Measurements from ENCODE around the gene NRIP2.
A peak's percentile ranks its signal among the peaks of the same experiment; 100 is the strongest.

The NRIP2 gene

GRCh38 chr12:2826721-2827515 is 7.9 kb downstream of the NRIP2 start:
- no peaks in the 10 kb centered on the region for H3K27me3 ChIP-seq (ENCODE audit: control insufficient read depth in 1 of 2, insufficient read depth in 2 of 2, low read length in 2 of 2)
- H3K9me3 ChIP-seq (ENCODE audit: control insufficient read depth in 1 of 2, low read length in 2 of 2), result no peaks in the 10 kb centered on the region
- no peak overlapping the region for H3K9ac ChIP-seq (ENCODE audit: low read depth in 1 of 2, low read length in 2 of 2)
- no peak overlapping the region for H3K27ac ChIP-seq (ENCODE audit: low read depth, low read length)
- H3K4me3 ChIP-seq (ENCODE audit: low read depth in 1 of 2, low read length in 2 of 2), result no peak overlapping the region
- H3K4me1 ChIP-seq (ENCODE audit: control insufficient read depth in 1 of 2, insufficient read depth in 2 of 2, low read length in 2 of 2), result no peaks in the 10 kb centered on the region
- peaks cover 22 to 84% of the 10 kb centered on the region in 2 donors for H3K36me3 ChIP-seq (ENCODE audit: control insufficient read depth in 1 of 2, insufficient read depth in 2 of 2, low read length in 2 of 2)

GRCh38 chr12:2826036-2826435 is 8.8 kb downstream of the NRIP2 start:
- H3K27me3 ChIP-seq (ENCODE audit: control insufficient read depth in 1 of 2, insufficient read depth in 2 of 2, low read length in 2 of 2), result no peaks in the 10 kb centered on the region
- no peaks in the 10 kb centered on the region for H3K9me3 ChIP-seq (ENCODE audit: control insufficient read depth in 1 of 2, low read length in 2 of 2)
- H3K4me1 ChIP-seq (ENCODE audit: control insufficient read depth in 1 of 2, insufficient read depth in 2 of 2, low read length in 2 of 2), result no peaks in the 10 kb centered on the region
- H3K36me3 ChIP-seq (ENCODE audit: control insufficient read depth in 1 of 2, insufficient read depth in 2 of 2, low read length in 2 of 2), result peaks cover 30 to 89% of the 10 kb centered on the region in 2 donors
- H3K4me3 ChIP-seq (ENCODE audit: low read depth in 1 of 2, low read length in 2 of 2), result no peak overlapping the region
- no peak overlapping the region for H3K27ac ChIP-seq (ENCODE audit: low read depth, low read length)
- no peak overlapping the region for H3K9ac ChIP-seq (ENCODE audit: low read depth in 1 of 2, low read length in 2 of 2)

GRCh38 chr12:2825132-2825531 is 9.7 kb downstream of the NRIP2 start:
- no peaks in the 10 kb centered on the region for H3K27me3 ChIP-seq (ENCODE audit: control insufficient read depth in 1 of 2, insufficient read depth in 2 of 2, low read length in 2 of 2)
- peaks cover 35 to 90% of the 10 kb centered on the region in 2 donors for H3K36me3 ChIP-seq (ENCODE audit: control insufficient read depth in 1 of 2, insufficient read depth in 2 of 2, low read length in 2 of 2)
- H3K4me1 ChIP-seq (ENCODE audit: control insufficient read depth in 1 of 2, insufficient read depth in 2 of 2, low read length in 2 of 2), result no peaks in the 10 kb centered on the region
- no peak overlapping the region for H3K27ac ChIP-seq (ENCODE audit: low read depth, low read length)
- no peak overlapping the region for H3K4me3 ChIP-seq (ENCODE audit: low read depth in 1 of 2, low read length in 2 of 2)
- no peak overlapping the region for H3K9ac ChIP-seq (ENCODE audit: low read depth in 1 of 2, low read length in 2 of 2)
- no peaks in the 10 kb centered on the region for H3K9me3 ChIP-seq (ENCODE audit: control insufficient read depth in 1 of 2, low read length in 2 of 2)

- no peaks in the 10 kb centered on the region for H3K27me3 ChIP-seq (ENCODE audit: control insufficient read depth in 1 of 2, insufficient read depth in 2 of 2, low read length in 2 of 2)
- peaks cover 35 to 94% of the 10 kb centered on the region in 2 donors for H3K36me3 ChIP-seq (ENCODE audit: control insufficient read depth in 1 of 2, insufficient read depth in 2 of 2, low read length in 2 of 2)
- H3K9ac ChIP-seq (ENCODE audit: low read depth in 1 of 2, low read length in 2 of 2), result no peak overlapping the region
- H3K4me3 ChIP-seq (ENCODE audit: low read depth in 1 of 2, low read length in 2 of 2), result no peak overlapping the region
- H3K27ac ChIP-seq (ENCODE audit: low read depth, low read length), result no peak overlapping the region
- no peaks in the 10 kb centered on the region for H3K4me1 ChIP-seq (ENCODE audit: control insufficient read depth in 1 of 2, insufficient read depth in 2 of 2, low read length in 2 of 2)
- no peaks in the 10 kb centered on the region for H3K9me3 ChIP-seq (ENCODE audit: control insufficient read depth in 1 of 2, low read length in 2 of 2)
Observed at GRCh38 chr12:2824541-2824940, 10.3 kb downstream of the NRIP2 start.

- no peak overlapping the region for H3K27ac ChIP-seq (ENCODE audit: low read depth, low read length)
- H3K36me3 ChIP-seq (ENCODE audit: control insufficient read depth in 1 of 2, insufficient read depth in 2 of 2, low read length in 2 of 2), result peaks cover 35 to 94% of the 10 kb centered on the region in 2 donors
- no peaks in the 10 kb centered on the region for H3K27me3 ChIP-seq (ENCODE audit: control insufficient read depth in 1 of 2, insufficient read depth in 2 of 2, low read length in 2 of 2)
- no peaks in the 10 kb centered on the region for H3K9me3 ChIP-seq (ENCODE audit: control insufficient read depth in 1 of 2, low read length in 2 of 2)
- no peaks in the 10 kb centered on the region for H3K4me1 ChIP-seq (ENCODE audit: control insufficient read depth in 1 of 2, insufficient read depth in 2 of 2, low read length in 2 of 2)
- H3K4me3 ChIP-seq (ENCODE audit: low read depth in 1 of 2, low read length in 2 of 2), result no peak overlapping the region
- H3K9ac ChIP-seq (ENCODE audit: low read depth in 1 of 2, low read length in 2 of 2), result no peak overlapping the region
Observed at GRCh38 chr12:2823483-2823882, 11.4 kb downstream of the NRIP2 start.

GRCh38 chr12:2820432-2820831 is 14.4 kb downstream of the NRIP2 start:
- no peak overlapping the region for H3K27ac ChIP-seq (ENCODE audit: low read depth, low read length)
- no peaks in the 10 kb centered on the region for H3K4me1 ChIP-seq (ENCODE audit: control insufficient read depth in 1 of 2, insufficient read depth in 2 of 2, low read length in 2 of 2)
- no peak overlapping the region for H3K9ac ChIP-seq (ENCODE audit: low read depth in 1 of 2, low read length in 2 of 2)
- peaks cover 34 to 79% of the 10 kb centered on the region in 2 donors for H3K36me3 ChIP-seq (ENCODE audit: control insufficient read depth in 1 of 2, insufficient read depth in 2 of 2, low read length in 2 of 2)
- H3K9me3 ChIP-seq (ENCODE audit: control insufficient read depth in 1 of 2, low read length in 2 of 2), result no peaks in the 10 kb centered on the region
- H3K27me3 ChIP-seq (ENCODE audit: control insufficient read depth in 1 of 2, insufficient read depth in 2 of 2, low read length in 2 of 2), result no peaks in the 10 kb centered on the region
- H3K4me3 ChIP-seq (ENCODE audit: low read depth in 1 of 2, low read length in 2 of 2), result no peak overlapping the region

GRCh38 chr12:2819810-2820209 is 15.0 kb downstream of the NRIP2 start:
- Histone ChIP-seq H3K36me3 (ENCODE audit: control insufficient read depth in 1 of 2, insufficient read depth in 2 of 2, low read length in 2 of 2) (peaks cover 34 to 74% of the 10 kb centered on the region in 2 donors), H3K4me3 (ENCODE audit: low read depth in 1 of 2, low read length in 2 of 2) (no peak overlapping the region)

GRCh38 chr12:2813214-2814185 is 21.3 kb downstream of the NRIP2 start:
- Histone ChIP-seq H3K9ac (ENCODE audit: low read depth in 1 of 2, low read length in 2 of 2) (peak overlapping the region; percentile 83 to 93), H3K27ac (ENCODE audit: low read depth, low read length) (peak overlapping the region; percentile 98), H3K9me3 (ENCODE audit: control insufficient read depth in 1 of 2, low read length in 2 of 2) (no peaks in the 10 kb centered on the region), H3K4me1 (ENCODE audit: control insufficient read depth in 1 of 2, insufficient read depth in 2 of 2, low read length in 2 of 2) (peaks cover 18 to 20% of the 10 kb centered on the region in 2 donors), H3K4me3 (ENCODE audit: low read depth in 1 of 2, low read length in 2 of 2) (peak overlapping the region; percentile 74 to 100), H3K27me3 (ENCODE audit: control insufficient read depth in 1 of 2, insufficient read depth in 2 of 2, low read length in 2 of 2) (no peaks in the 10 kb centered on the region), H3K36me3 (ENCODE audit: control insufficient read depth in 1 of 2, insufficient read depth in 2 of 2, low read length in 2 of 2) (peaks cover 11 to 17% of the 10 kb centered on the region in 2 donors)

More at GRCh38 chr12:2819810-2820209, 15.0 kb downstream of the NRIP2 start:
- H3K27me3 ChIP-seq (ENCODE audit: control insufficient read depth in 1 of 2, insufficient read depth in 2 of 2, low read length in 2 of 2), result no peaks in the 10 kb centered on the region
- H3K9ac ChIP-seq (ENCODE audit: low read depth in 1 of 2, low read length in 2 of 2), result no peak overlapping the region
- no peaks in the 10 kb centered on the region for H3K9me3 ChIP-seq (ENCODE audit: control insufficient read depth in 1 of 2, low read length in 2 of 2)
- no peaks in the 10 kb centered on the region for H3K4me1 ChIP-seq (ENCODE audit: control insufficient read depth in 1 of 2, insufficient read depth in 2 of 2, low read length in 2 of 2)
- no peak overlapping the region for H3K27ac ChIP-seq (ENCODE audit: low read depth, low read length)

- Histone ChIP-seq H3K36me3 (ENCODE audit: control insufficient read depth in 1 of 2, insufficient read depth in 2 of 2, low read length in 2 of 2) (peaks cover 3 to 7% of the 10 kb centered on the region in 2 donors), H3K27ac (ENCODE audit: low read depth, low read length) (peak within 1 kb of the TSS; percentile 98)
Observed at GRCh38 chr12:2812290-2813213, 22.3 kb downstream of the NRIP2 start, which contains the start of gene ITFG2. TSS of gene ITFG2 (plus strand) at chr12:2812668. CDS start at chr12:2812761, 93 bp downstream.

More at GRCh38 chr12:2812290-2813213, 22.3 kb downstream of the NRIP2 start, which contains the start of gene ITFG2:
- Histone ChIP-seq H3K9ac (ENCODE audit: low read depth in 1 of 2, low read length in 2 of 2) (peak within 1 kb of the TSS; percentile 83 to 93), H3K4me1 (ENCODE audit: control insufficient read depth in 1 of 2, insufficient read depth in 2 of 2, low read length in 2 of 2) (peaks cover 18 to 20% of the 10 kb centered on the region in 2 donors), H3K27me3 (ENCODE audit: control insufficient read depth in 1 of 2, insufficient read depth in 2 of 2, low read length in 2 of 2) (no peaks in the 10 kb centered on the region), H3K9me3 (ENCODE audit: control insufficient read depth in 1 of 2, low read length in 2 of 2) (no peaks in the 10 kb centered on the region), H3K4me3 (ENCODE audit: low read depth in 1 of 2, low read length in 2 of 2) (peak within 1 kb of the TSS; percentile 74 to 100)
